Measurements from ENCODE around the gene IGFN1. TPM values are rescaled to one million over a fixed set of nuclear protein-coding genes. Genes with fewer than 3 reads are reported as not detected.

IGFN1 gene
- total RNA-seq, 1 experiment from 2014 or later, result 0.04 TPM

GRCh38 chr1:201251411-201251810 is 60.8 kb downstream of the IGFN1 start:
- ChIA-PET POLR2A (ENCODE audit: unreplicated experiment) (no interaction called here), CTCF (interaction anchor here (0.7 kb wide), 1 partner anchor 96 kb away, joined by 8 read pairs; no protein-coding TSS in a partner anchor)
- TF ChIP-seq EZH2 (IDR thresholded peaks at IDR 0.05; ENCODE audit: low read length, unreplicated experiment) (no peak), CTCF (conservative IDR thresholded peaks at IDR 0.05; ENCODE audit: low read depth, low read length) (no peak), EZH2phosphoT487 (IDR thresholded peaks at IDR 0.05; ENCODE audit: borderline replicate concordance, low read length) (no peak)
- ATAC-seq (no peak), DNase-seq (no peak)
- Histone ChIP-seq H3K36me3 (ENCODE audit: low read depth, low read length) (no peaks in the 10 kb centered on the region), H3K79me2 (ENCODE audit: low read length) (no peaks in the 10 kb centered on the region), H3K4me1 (ENCODE audit: insufficient read depth, low read length) (no peaks in the 10 kb centered on the region), H3K4me2 (ENCODE audit: low read length) (no peak overlapping the region), H3K9me2 (replicated peaks; ENCODE audit: low read length) (no peaks in the 10 kb centered on the region), H3K27ac (ENCODE audit: low read length) (no peak overlapping the region), H3K4me3 (ENCODE audit: low read length) (no peak overlapping the region), H4K20me1 (ENCODE audit: low read length) (no peaks in the 10 kb centered on the region), H2AFZ (ENCODE audit: low read length) (no peak overlapping the region), H3K9me3 (ENCODE audit: low read length) (no peaks in the 10 kb centered on the region), H3F3A (ENCODE audit: low read length, unreplicated experiment) (no peaks in the 10 kb centered on the region), H3K27me3 (ENCODE audit: low read length) (peaks cover 5% of the 10 kb centered on the region; the same call in 1 of the 2 replicates), H3K9ac (ENCODE audit: low read length) (no peak overlapping the region)
- intact Hi-C loops (cut with micrococcal nuclease), result no loop called here
- no TSS peak for BruUV-seq (replicated peaks)

- no peaks in the 10 kb centered on the region for H3K79me2 ChIP-seq (ENCODE audit: low read length)
- DNase-seq (no peak), ATAC-seq (no peak)
- 0 out of 2 replicates have a peak, but pooled peaks cover under 1% of the 10 kb centered on the region for H3K27me3 ChIP-seq (ENCODE audit: low read length)
- H4K20me1 ChIP-seq (ENCODE audit: low read length), result no peaks in the 10 kb centered on the region
- no peaks in the 10 kb centered on the region for H3K9me3 ChIP-seq (ENCODE audit: low read length)
- H3K4me2 ChIP-seq (ENCODE audit: low read length), result no peak overlapping the region
- intact Hi-C loops (cut with micrococcal nuclease), result no loop called here
- TF ChIP-seq EZH2 (IDR thresholded peaks at IDR 0.05; ENCODE audit: low read length, unreplicated experiment) (no peak), CTCF (conservative IDR thresholded peaks at IDR 0.05; ENCODE audit: low read depth, low read length) (no peak), EZH2phosphoT487 (IDR thresholded peaks at IDR 0.05; ENCODE audit: borderline replicate concordance, low read length) (no peak)
- no peak overlapping the region for H3K4me3 ChIP-seq (ENCODE audit: low read length)
- CTCF ChIA-PET, result interaction anchor here (0.5 kb wide), 1 partner anchor 107 kb away, joined by 3 read pairs; no protein-coding TSS in a partner anchor
- H3K27ac ChIP-seq (ENCODE audit: low read length), result no peak overlapping the region
- no peaks in the 10 kb centered on the region for H3K9me2 ChIP-seq (replicated peaks; ENCODE audit: low read length)
- H3F3A ChIP-seq (ENCODE audit: low read length, unreplicated experiment), result no peaks in the 10 kb centered on the region
- BruUV-seq (replicated peaks), result no TSS peak
- no peak overlapping the region for H3K9ac ChIP-seq (ENCODE audit: low read length)
- POLR2A ChIA-PET (ENCODE audit: unreplicated experiment), result no interaction called here
- H2AFZ ChIP-seq (ENCODE audit: low read length), result no peak overlapping the region
- no peaks in the 10 kb centered on the region for H3K4me1 ChIP-seq (ENCODE audit: insufficient read depth, low read length)
- no peaks in the 10 kb centered on the region for H3K36me3 ChIP-seq (ENCODE audit: low read depth, low read length)
These were observed 61.3 kb downstream of the IGFN1 start for GRCh38 chr1:201251851-201252430.

GRCh38 chr1:201252944-201253371 is 62.3 kb downstream of the IGFN1 start:
- TF ChIP-seq EZH2 (IDR thresholded peaks at IDR 0.05; ENCODE audit: low read length, unreplicated experiment) (no peak), CTCF (conservative IDR thresholded peaks at IDR 0.05; ENCODE audit: low read depth, low read length) (no peak), EZH2phosphoT487 (IDR thresholded peaks at IDR 0.05; ENCODE audit: borderline replicate concordance, low read length) (no peak)
- Histone ChIP-seq H4K20me1 (ENCODE audit: low read length) (no peaks in the 10 kb centered on the region), H3K9me2 (replicated peaks; ENCODE audit: low read length) (no peaks in the 10 kb centered on the region), H2AFZ (ENCODE audit: low read length) (no peak overlapping the region), H3K27me3 (ENCODE audit: low read length) (no peaks in the 10 kb centered on the region), H3K79me2 (ENCODE audit: low read length) (no peaks in the 10 kb centered on the region), H3K4me3 (ENCODE audit: low read length) (no peak overlapping the region), H3K36me3 (ENCODE audit: low read depth, low read length) (no peaks in the 10 kb centered on the region), H3F3A (ENCODE audit: low read length, unreplicated experiment) (no peaks in the 10 kb centered on the region), H3K9ac (ENCODE audit: low read length) (no peak overlapping the region), H3K27ac (ENCODE audit: low read length) (no peak overlapping the region), H3K4me2 (ENCODE audit: low read length) (no peak overlapping the region), H3K4me1 (ENCODE audit: insufficient read depth, low read length) (no peaks in the 10 kb centered on the region), H3K9me3 (ENCODE audit: low read length) (no peaks in the 10 kb centered on the region)
- ATAC-seq (no peak), DNase-seq (no peak)
- intact Hi-C loops (cut with micrococcal nuclease), result no loop called here
- BruUV-seq (replicated peaks), result no TSS peak
- ChIA-PET CTCF (no interaction called here), POLR2A (ENCODE audit: unreplicated experiment) (no interaction called here)
